GM18951 (cell line): ENCODE results near the gene GALR2.

ENCODE experiments used
- POLR2A ChIP-seq: IDR thresholded peaks from 4 replicates; pipeline ENCODE4 v1.6.1; 2011; ENCODE audit warnings: mild to moderate bottlenecking; ENCODE audit not compliant: insufficient read length, insufficient read depth; ENCODE audit errors: extremely low read depth
- in situ Hi-C: fragments of 300-500 bp; cut with MboI; formaldehyde crosslinking; loops from one replicate; pipeline ENCODE4 v1.12.0; 2022; ENCODE audit warnings: low sequenced_read_pairs, mixed read lengths, inconsistent platforms; ENCODE audit not compliant: unreplicated experiment

The GALR2 gene

GRCh38 chr17:76074390-76075363 lies at the start of gene GALR2:
GALR2 (plus strand) TSS chr17:76074781; CDS start chr17:76074884, 103 bp downstream.
- TF ChIP-seq POLR2A, result no peak
- in situ Hi-C loops, result no loop called here

- in situ Hi-C loops, result no loop called here
- TF ChIP-seq POLR2A, result no peak
These were observed 49.3 kb upstream of the GALR2 start for GRCh38 chr17:76025294-76025693.

GRCh38 chr17:76026714-76027158 lies 47.8 kb upstream of the GALR2 start:
- TF ChIP-seq POLR2A, result no peak
- in situ Hi-C loops, result no loop called here

- in situ Hi-C loops, result no loop called here
- no peak for TF ChIP-seq POLR2A
These were observed 47.3 kb upstream of the GALR2 start, which contains the start of gene EVPL for GRCh38 chr17:76027159-76027839. EVPL (minus strand) TSS chr17:76027306; CDS start chr17:76027198, 108 bp downstream.

GRCh38 chr17:76032073-76032779 lies 42.4 kb upstream of the GALR2 start:
- in situ Hi-C loops, result no loop called here
- TF ChIP-seq POLR2A, result no peak

- in situ Hi-C loops, result no loop called here
- TF ChIP-seq POLR2A, result no peak
These were observed 41.8 kb upstream of the GALR2 start for GRCh38 chr17:76032780-76033108.

GRCh38 chr17:76033139-76033538 lies 41.4 kb upstream of the GALR2 start:
- TF ChIP-seq POLR2A, result no peak
- in situ Hi-C loops, result no loop called here

- in situ Hi-C loops, result no loop called here
- no peak for TF ChIP-seq POLR2A
These were observed 39.9 kb upstream of the GALR2 start for GRCh38 chr17:76034428-76035350.

GRCh38 chr17:76036497-76037261 lies 37.9 kb upstream of the GALR2 start:
- in situ Hi-C loops, result no loop called here
- TF ChIP-seq POLR2A, result no peak

- in situ Hi-C loops, result no loop called here
- no peak for TF ChIP-seq POLR2A
These were observed 36.5 kb upstream of the GALR2 start for GRCh38 chr17:76038050-76038449.

- in situ Hi-C loops, result no loop called here
- TF ChIP-seq POLR2A, result no peak
These were observed 35.5 kb upstream of the GALR2 start for GRCh38 chr17:76039121-76039520.
